Inferior parietal cortex (tissue), 1 donor: ENCODE results near the gene MR1.

ENCODE experiments used
- DNase-seq: peaks from one replicate; pipeline ENCODE4 v3.0.0-alpha.2; 2016; ENCODE audit errors: extremely low spot score

The MR1 gene

GRCh38 chr1:181090641-181091126 lies 56.9 kb downstream of the MR1 start:
- no peak for DNase-seq

GRCh38 chr1:181091309-181092040 lies 57.7 kb downstream of the MR1 start:
- no peak for DNase-seq

- DNase-seq = no peak
Measured at GRCh38 chr1:181092056-181092455, 58.3 kb downstream of the MR1 start.

- DNase-seq = no peak
Measured at GRCh38 chr1:181092883-181093458, 59.2 kb downstream of the MR1 start.

- no peak for DNase-seq
Measured at GRCh38 chr1:181094416-181095212, 60.8 kb downstream of the MR1 start.

- no peak for DNase-seq
Measured at GRCh38 chr1:181095260-181095659, 61.5 kb downstream of the MR1 start.

GRCh38 chr1:181095763-181096184 lies 62.0 kb downstream of the MR1 start:
- DNase-seq = no peak

GRCh38 chr1:181097242-181097641 lies 63.5 kb downstream of the MR1 start:
- DNase-seq = no peak

- DNase-seq = peak; percentile 31
Measured at GRCh38 chr1:181099152-181100014, 65.6 kb downstream of the MR1 start.

- DNase-seq = no peak
Measured at GRCh38 chr1:181100015-181100905, 66.5 kb downstream of the MR1 start.

GRCh38 chr1:181100934-181101333 lies 67.2 kb downstream of the MR1 start:
- no peak for DNase-seq

- no peak for DNase-seq
Measured at GRCh38 chr1:181101581-181102226, 67.9 kb downstream of the MR1 start.

GRCh38 chr1:181102841-181103240 lies 69.1 kb downstream of the MR1 start:
- no peak for DNase-seq

- no peak for DNase-seq
Measured at GRCh38 chr1:181103399-181103798, 69.6 kb downstream of the MR1 start.

GRCh38 chr1:181104042-181104789 lies 70.4 kb downstream of the MR1 start:
- no peak for DNase-seq

- no peak for DNase-seq
Measured at GRCh38 chr1:181104790-181105133, 71.0 kb downstream of the MR1 start.

- peak; percentile 82 for DNase-seq
Measured at GRCh38 chr1:181105134-181106021, 71.6 kb downstream of the MR1 start.

GRCh38 chr1:181106022-181106312 lies 72.2 kb downstream of the MR1 start:
- no peak for DNase-seq

- no peak for DNase-seq
Measured at GRCh38 chr1:181106479-181106878, 72.7 kb downstream of the MR1 start.
